Hepatocyte (in vitro differentiated cells): ENCODE results near the gene NUDT4.

ENCODE experiments used
- EZH2 ChIP-seq: fragments of 200-600 bp; sonication (generic); IDR thresholded peaks from 2 replicates; pipeline ENCODE4 v1.6.1; 2016; ENCODE audit warnings: antibody characterized with exemption, mild to moderate bottlenecking, borderline replicate concordance
- EZH2phosphoT487 ChIP-seq: fragments of 200-600 bp; sonication (generic); IDR thresholded peaks from one replicate; pipeline ENCODE4 v1.6.1; 2018; ENCODE audit warnings: antibody characterized with exemption, mild to moderate bottlenecking, low read depth, moderate library complexity; ENCODE audit not compliant: unreplicated experiment, severe bottlenecking
- TF ChIP-seq, protein P1 (sequence below): fragments of 200-600 bp; sonication (generic); IDR thresholded peaks from 2 replicates; pipeline ENCODE4 v1.5.1; 2016; ENCODE audit warnings: antibody characterized with exemption, mild to moderate bottlenecking; ENCODE audit not compliant: poor library complexity

GRCh38 chr12:93441617-93442410 is 64.1 kb downstream of the NUDT4 start, which contains the start of gene UBE2N:
- TF ChIP-seq, protein P1, sequence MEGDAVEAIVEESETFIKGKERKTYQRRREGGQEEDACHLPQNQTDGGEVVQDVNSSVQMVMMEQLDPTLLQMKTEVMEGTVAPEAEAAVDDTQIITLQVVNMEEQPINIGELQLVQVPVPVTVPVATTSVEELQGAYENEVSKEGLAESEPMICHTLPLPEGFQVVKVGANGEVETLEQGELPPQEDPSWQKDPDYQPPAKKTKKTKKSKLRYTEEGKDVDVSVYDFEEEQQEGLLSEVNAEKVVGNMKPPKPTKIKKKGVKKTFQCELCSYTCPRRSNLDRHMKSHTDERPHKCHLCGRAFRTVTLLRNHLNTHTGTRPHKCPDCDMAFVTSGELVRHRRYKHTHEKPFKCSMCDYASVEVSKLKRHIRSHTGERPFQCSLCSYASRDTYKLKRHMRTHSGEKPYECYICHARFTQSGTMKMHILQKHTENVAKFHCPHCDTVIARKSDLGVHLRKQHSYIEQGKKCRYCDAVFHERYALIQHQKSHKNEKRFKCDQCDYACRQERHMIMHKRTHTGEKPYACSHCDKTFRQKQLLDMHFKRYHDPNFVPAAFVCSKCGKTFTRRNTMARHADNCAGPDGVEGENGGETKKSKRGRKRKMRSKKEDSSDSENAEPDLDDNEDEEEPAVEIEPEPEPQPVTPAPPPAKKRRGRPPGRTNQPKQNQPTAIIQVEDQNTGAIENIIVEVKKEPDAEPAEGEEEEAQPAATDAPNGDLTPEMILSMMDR, result no peak
- TF ChIP-seq EZH2 (no peak), EZH2phosphoT487 (no peak)
